Activated T-cell treated with anti-CD3 and anti-CD28 coated beads, Interleukin-2, amount 50 U/mL, for 48 hours (primary cell): ENCODE data around the gene MMRN1.

Experiments used
- DNase-seq, 2 experiments: peaks; one replicate each; pipeline ENCODE4 v3.0.0-alpha.2; 2020

MMRN1 gene

GRCh38 chr4:89997171-89997704 lies 102.6 kb downstream of the MMRN1 start:
- DNase-seq: no peak

DNA sequence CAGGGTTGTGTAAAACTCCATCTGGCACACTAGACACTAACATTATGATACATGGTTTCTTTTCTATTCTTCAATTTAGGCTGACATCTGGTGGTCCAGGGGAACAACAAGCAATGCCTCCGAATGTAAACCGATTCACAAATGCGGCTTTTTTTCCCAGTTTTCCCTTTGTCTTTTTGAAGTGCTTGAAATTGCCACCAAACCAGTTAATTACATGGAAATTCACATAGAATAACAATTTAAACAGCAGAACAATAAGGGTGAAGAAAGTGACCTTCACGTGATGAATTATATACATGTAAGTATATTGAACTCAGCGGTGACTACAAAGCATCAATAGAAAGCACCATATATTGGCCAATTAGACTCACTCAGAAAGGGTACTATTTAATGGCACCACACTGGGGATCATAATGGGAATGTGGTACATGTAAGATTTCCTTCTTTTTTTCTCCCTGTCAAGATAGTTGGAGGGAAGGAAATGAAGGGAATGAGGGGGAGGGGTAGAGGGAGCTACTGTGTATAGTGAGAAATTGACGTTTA lies 103.9 kb downstream of the MMRN1 start:
- DNase-seq: no peak

GRCh38 chr4:90001023-90001422 lies 106.4 kb downstream of the MMRN1 start:
- DNase-seq: no peak

DNA sequence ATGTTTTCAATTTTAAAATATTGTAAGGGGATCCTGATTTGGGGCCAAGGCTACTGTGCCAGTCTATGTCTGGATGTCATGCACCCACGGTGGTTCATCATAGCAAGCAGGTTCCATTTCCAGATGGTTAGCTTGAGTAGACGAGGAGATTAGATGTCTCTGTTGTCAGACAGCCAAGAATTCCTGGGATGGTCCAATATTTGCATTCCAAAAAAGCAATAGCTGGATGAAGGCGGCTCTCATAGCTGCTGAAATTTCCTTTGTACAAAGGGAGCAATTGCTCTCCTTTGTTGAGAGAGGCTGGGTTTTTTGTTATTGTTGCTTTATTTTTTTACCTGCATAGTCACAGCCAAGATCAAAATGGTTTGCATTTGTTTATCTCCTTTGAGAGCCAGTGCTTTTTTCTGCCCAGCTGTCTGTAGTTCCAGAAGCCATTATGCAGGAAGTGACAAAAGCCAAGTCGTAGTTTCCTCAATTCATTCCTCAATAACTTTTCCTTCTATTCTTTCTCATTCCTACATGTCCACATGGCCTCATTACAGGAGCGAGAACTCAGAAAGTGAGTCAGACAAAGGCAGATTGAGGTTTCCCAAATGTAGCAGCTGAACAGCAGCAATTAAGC lies 107.9 kb downstream of the MMRN1 start:
- no peak for DNase-seq
